K562 (cell line): ENCODE results near the gene CACNA1E. TPM values are rescaled to one million over a fixed set of nuclear protein-coding genes. Genes with fewer than 3 reads are reported as not detected.

Experiments used
- RERE ChIP-seq: sonication (generic); formaldehyde crosslinking; IDR thresholded peaks from 2 replicates; pipeline ENCODE4 v1.8.0; 2023; ENCODE audit warnings: missing genetic modification reagents, mild to moderate bottlenecking, borderline replicate concordance
- ZFP1 ChIP-seq: fragments of 450-650 bp; formaldehyde crosslinking; IDR thresholded peaks from 2 replicates; pipeline ENCODE4 v1.4.0; 2020; ENCODE audit warnings: mild to moderate bottlenecking, mixed read lengths
- polyA plus RNA-seq, 8 experiments: library from polyadenylated mRNA; depleted of rRNA in 4 of 8; stranded (reverse) in 5 of 8; unstranded in 3 of 8; fragments of >200 nt; fragmentation: Nextera tagmentation in 2 of 8; fragmentation: Illumina TruSeq in 1 of 8; extraction: Ambion mirVana in 2 of 8; extraction: Trizol in 1 of 8; gene quantifications; 2 replicates each; pipeline versions ENCODE4 v1.2.1 to v1.2.3, GENCODE V29; 2011 to 2014; ENCODE audit warnings: inconsistent platforms in 1 of 8, missing spikeins in 1 of 8
- total RNA-seq, 7 experiments: library from RNA; depleted of rRNA in 6 of 7; stranded (reverse); fragments of >200 nt in 6 of 7; fragmentation: Illumina TruSeq in 2 of 7; extraction: Trizol in 2 of 7; gene quantifications; 2 replicates each; pipeline versions ENCODE4 v1.2.1 to v1.2.3, GENCODE V29; 2011 to 2021; ENCODE audit warnings: low replicate concordance in 1 of 7
- TF ChIP-seq, protein P1 (sequence below): sonication (generic); formaldehyde crosslinking; IDR thresholded peaks from 2 replicates; pipeline ENCODE4 v1.9.0; 2022; ENCODE audit warnings: mild to moderate bottlenecking, missing genetic modification reagents
- TF ChIP-seq, protein P2 (sequence below), 2 experiments: fragments of 450-650 bp; IDR thresholded peaks; 2 replicates each; pipeline ENCODE4 v1.6.1; 2016

CACNA1E gene
- total and polyA plus RNA-seq, 9 of the 15 experiments (the other 6 are each of a cell fraction or from before 2014, with no cell fraction given): under 0.01 to 0.04 TPM; not detected in 7

DNA sequence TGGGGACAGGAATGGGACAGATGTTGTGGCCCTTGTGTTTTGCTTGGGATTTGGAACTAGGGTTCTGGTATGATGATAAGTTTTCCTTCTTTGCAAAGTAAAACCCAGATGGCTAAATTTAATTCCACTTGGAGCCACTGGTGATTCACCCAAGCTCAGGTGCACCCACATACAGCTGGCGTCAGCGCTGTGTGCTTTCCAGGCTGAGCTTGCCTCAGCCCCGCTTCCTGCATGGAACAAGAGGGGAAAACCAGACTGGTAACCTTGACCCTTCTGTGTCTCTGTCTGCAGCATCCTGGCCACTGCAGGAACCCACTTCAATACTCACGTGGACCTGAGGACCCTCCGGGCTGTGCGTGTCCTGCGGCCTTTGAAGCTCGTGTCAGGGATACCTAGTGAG lies 94.2 kb downstream of the CACNA1E start (continued):
- TF ChIP-seq, protein P1, sequence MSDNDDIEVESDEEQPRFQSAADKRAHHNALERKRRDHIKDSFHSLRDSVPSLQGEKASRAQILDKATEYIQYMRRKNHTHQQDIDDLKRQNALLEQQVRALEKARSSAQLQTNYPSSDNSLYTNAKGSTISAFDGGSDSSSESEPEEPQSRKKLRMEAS (CRISPR knock-in tag): no peak
- no peak for TF ChIP-seq RERE (CRISPR knock-in tag)
- TF ChIP-seq, protein P2, sequence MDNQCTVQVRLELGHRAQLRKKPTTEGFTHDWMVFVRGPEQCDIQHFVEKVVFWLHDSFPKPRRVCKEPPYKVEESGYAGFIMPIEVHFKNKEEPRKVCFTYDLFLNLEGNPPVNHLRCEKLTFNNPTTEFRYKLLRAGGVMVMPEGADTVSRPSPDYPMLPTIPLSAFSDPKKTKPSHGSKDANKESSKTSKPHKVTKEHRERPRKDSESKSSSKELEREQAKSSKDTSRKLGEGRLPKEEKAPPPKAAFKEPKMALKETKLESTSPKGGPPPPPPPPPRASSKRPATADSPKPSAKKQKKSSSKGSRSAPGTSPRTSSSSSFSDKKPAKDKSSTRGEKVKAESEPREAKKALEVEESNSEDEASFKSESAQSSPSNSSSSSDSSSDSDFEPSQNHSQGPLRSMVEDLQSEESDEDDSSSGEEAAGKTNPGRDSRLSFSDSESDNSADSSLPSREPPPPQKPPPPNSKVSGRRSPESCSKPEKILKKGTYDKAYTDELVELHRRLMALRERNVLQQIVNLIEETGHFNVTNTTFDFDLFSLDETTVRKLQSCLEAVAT (IDR thresholded peaks at IDR 0.05): no peak
- TF ChIP-seq ZFP1 (CRISPR knock-in tag): no peak
